ENCODE measurements around the gene NT5DC4.

NT5DC4 gene

DNA sequence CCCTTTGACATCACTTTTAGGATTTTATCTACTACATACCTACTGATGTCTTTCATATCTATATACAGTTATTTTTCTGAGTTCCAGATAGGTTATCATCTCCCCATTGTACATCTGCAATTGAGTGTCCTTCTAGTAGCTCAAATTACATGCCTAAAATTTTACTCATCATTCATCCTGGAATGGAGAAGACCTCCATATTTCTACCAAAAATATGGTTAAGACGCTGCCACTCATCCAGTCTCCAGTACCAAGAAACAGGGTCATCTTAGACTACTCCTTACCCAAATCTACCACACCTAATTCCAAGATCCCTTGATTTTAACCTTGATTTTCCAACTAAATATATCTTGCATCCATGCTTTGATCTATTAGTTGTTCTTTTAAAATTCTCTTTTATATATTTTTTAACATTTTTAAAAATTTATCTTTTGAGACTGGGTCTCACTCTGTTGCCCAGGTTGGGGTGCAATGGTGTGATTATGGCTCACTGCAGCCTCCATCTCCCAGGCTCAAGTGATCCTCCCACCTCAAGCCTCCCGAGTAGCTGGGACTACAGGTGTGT is 52.2 kb downstream of the NT5DC4 start:
- TF ChIP-seq PPARA (CRISPR knock-in tag; IDR thresholded peaks at IDR 0.05; ENCODE audit: borderline replicate concordance), result no peak
- no peak for TF ChIP-seq ZC3H10 (CRISPR knock-in tag; IDR thresholded peaks at IDR 0.05)
- no peak for TF ChIP-seq RARB (CRISPR knock-in tag; IDR thresholded peaks at IDR 0.05)
- no peak for ATAC-seq

- ATAC-seq, result no peak
- no peak for TF ChIP-seq ZNF8 (CRISPR knock-in tag; IDR thresholded peaks at IDR 0.05)
- TF ChIP-seq ZFP30 (CRISPR knock-in tag; IDR thresholded peaks at IDR 0.05), result no peak
- TF ChIP-seq CSDC2 (CRISPR knock-in tag; IDR thresholded peaks at IDR 0.05), result no peak
- TF ChIP-seq ARNTL (CRISPR knock-in tag; IDR thresholded peaks at IDR 0.05; ENCODE audit: borderline replicate concordance, low read depth), result no peak
- TF ChIP-seq TOX (CRISPR knock-in tag; IDR thresholded peaks at IDR 0.05; ENCODE audit: borderline replicate concordance), result no peak
- TF ChIP-seq OSR1 (CRISPR knock-in tag; IDR thresholded peaks at IDR 0.05), result no peak
- TF ChIP-seq ZNF565 (CRISPR knock-in tag; conservative IDR thresholded peaks at IDR 0.05; ENCODE audit: low read depth), result no peak
Observed at GRCh38 chr2:112773556-112773955, 52.7 kb downstream of the NT5DC4 start.

- TF ChIP-seq OSR1 (CRISPR knock-in tag; IDR thresholded peaks at IDR 0.05), result no peak
- TF ChIP-seq, protein P1, sequence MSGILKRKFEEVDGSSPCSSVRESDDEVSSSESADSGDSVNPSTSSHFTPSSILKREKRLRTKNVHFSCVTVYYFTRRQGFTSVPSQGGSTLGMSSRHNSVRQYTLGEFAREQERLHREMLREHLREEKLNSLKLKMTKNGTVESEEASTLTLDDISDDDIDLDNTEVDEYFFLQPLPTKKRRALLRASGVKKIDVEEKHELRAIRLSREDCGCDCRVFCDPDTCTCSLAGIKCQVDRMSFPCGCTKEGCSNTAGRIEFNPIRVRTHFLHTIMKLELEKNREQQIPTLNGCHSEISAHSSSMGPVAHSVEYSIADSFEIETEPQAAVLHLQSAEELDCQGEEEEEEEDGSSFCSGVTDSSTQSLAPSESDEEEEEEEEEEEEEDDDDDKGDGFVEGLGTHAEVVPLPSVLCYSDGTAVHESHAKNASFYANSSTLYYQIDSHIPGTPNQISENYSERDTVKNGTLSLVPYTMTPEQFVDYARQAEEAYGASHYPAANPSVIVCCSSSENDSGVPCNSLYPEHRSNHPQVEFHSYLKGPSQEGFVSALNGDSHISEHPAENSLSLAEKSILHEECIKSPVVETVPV (CRISPR knock-in tag; IDR thresholded peaks at IDR 0.05), result no peak
- no peak for ATAC-seq
Observed at GRCh38 chr2:112774536-112775285, 53.9 kb downstream of the NT5DC4 start.

GRCh38 chr2:112776113-112776512 is 55.3 kb downstream of the NT5DC4 start:
- no peak for ATAC-seq

DNA sequence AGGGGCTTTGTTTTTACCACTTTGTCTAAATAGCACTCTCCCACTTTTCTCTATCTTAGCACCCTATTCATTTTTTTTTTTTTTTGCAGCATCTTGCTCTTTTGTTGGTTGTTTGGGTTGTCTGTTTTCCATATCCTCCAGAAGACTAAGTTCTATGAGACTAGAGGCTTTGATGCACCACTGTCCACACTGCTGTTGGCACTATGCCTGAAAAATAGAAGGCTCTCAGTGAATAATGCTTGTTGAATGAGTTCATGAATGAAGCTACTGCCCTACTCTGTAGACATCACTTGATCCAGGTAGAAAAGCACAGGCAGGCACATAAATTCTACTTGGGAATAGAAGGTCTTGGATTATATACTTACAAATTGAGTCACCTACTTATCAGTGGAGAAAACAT is 56.2 kb downstream of the NT5DC4 start:
- ATAC-seq, result no peak
- no peak for TF ChIP-seq ZFP3 (CRISPR knock-in tag; IDR thresholded peaks at IDR 0.05)
- TF ChIP-seq, protein P2, sequence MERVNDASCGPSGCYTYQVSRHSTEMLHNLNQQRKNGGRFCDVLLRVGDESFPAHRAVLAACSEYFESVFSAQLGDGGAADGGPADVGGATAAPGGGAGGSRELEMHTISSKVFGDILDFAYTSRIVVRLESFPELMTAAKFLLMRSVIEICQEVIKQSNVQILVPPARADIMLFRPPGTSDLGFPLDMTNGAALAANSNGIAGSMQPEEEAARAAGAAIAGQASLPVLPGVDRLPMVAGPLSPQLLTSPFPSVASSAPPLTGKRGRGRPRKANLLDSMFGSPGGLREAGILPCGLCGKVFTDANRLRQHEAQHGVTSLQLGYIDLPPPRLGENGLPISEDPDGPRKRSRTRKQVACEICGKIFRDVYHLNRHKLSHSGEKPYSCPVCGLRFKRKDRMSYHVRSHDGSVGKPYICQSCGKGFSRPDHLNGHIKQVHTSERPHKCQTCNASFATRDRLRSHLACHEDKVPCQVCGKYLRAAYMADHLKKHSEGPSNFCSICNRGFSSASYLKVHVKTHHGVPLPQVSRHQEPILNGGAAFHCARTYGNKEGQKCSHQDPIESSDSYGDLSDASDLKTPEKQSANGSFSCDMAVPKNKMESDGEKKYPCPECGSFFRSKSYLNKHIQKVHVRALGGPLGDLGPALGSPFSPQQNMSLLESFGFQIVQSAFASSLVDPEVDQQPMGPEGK (CRISPR knock-in tag; IDR thresholded peaks at IDR 0.05; ENCODE audit: borderline replicate concordance), result no peak
- TF ChIP-seq ZC3H10 (CRISPR knock-in tag; IDR thresholded peaks at IDR 0.05), result no peak
- TF ChIP-seq, protein P3, sequence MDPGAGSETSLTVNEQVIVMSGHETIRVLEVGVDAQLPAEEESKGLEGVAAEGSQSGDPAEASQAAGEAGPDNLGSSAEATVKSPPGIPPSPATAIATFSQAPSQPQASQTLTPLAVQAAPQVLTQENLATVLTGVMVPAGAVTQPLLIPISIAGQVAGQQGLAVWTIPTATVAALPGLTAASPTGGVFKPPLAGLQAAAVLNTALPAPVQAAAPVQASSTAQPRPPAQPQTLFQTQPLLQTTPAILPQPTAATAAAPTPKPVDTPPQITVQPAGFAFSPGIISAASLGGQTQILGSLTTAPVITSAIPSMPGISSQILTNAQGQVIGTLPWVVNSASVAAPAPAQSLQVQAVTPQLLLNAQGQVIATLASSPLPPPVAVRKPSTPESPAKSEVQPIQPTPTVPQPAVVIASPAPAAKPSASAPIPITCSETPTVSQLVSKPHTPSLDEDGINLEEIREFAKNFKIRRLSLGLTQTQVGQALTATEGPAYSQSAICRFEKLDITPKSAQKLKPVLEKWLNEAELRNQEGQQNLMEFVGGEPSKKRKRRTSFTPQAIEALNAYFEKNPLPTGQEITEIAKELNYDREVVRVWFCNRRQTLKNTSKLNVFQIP (CRISPR knock-in tag; IDR thresholded peaks at IDR 0.05; ENCODE audit: borderline replicate concordance, low read depth), result no peak
- TF ChIP-seq PPARA (CRISPR knock-in tag; IDR thresholded peaks at IDR 0.05; ENCODE audit: borderline replicate concordance), result no peak
- no peak for TF ChIP-seq ESRRG (CRISPR knock-in tag; IDR thresholded peaks at IDR 0.05)
- TF ChIP-seq SNAI2 (CRISPR knock-in tag; IDR thresholded peaks at IDR 0.05), result no peak

More at GRCh38 chr2:112776113-112776512, 55.3 kb downstream of the NT5DC4 start:
- TF ChIP-seq BACH2 (CRISPR knock-in tag; IDR thresholded peaks at IDR 0.05; ENCODE audit: borderline replicate concordance) (no peak), CREB5 (CRISPR knock-in tag; IDR thresholded peaks at IDR 0.05; ENCODE audit: low read depth) (no peak), ARNTL (CRISPR knock-in tag; IDR thresholded peaks at IDR 0.05; ENCODE audit: borderline replicate concordance, low read depth) (no peak), ZFP30 (CRISPR knock-in tag; IDR thresholded peaks at IDR 0.05) (no peak), SNAI2 (CRISPR knock-in tag; IDR thresholded peaks at IDR 0.05) (no peak), GLIS3 (CRISPR knock-in tag; IDR thresholded peaks at IDR 0.05) (no peak), TCF4 (CRISPR knock-in tag; IDR thresholded peaks at IDR 0.05; ENCODE audit: borderline replicate concordance) (no peak), ZFP3 (CRISPR knock-in tag; IDR thresholded peaks at IDR 0.05) (no peak), OSR1 (CRISPR knock-in tag; IDR thresholded peaks at IDR 0.05) (no peak)
- TF ChIP-seq, protein P1 (CRISPR knock-in tag; IDR thresholded peaks at IDR 0.05), result no peak
- TF ChIP-seq, protein P2 (CRISPR knock-in tag; IDR thresholded peaks at IDR 0.05; ENCODE audit: borderline replicate concordance), result no peak

All from SK-N-SH treated with all-trans-retinoic acid at 6 μM for 48 hours (cell line).